GDM1 (cell line): ENCODE results near the gene SLC25A2.
"Not testable (repeated sequence)": the region's sequence is repeated elsewhere in the genome, so short reads cannot be mapped to it uniquely, and the experiment has no call there.

Experiments used
- DNase-seq: peaks from one replicate; lab custom pipeline; 2025; lab: John Stamatoyannopoulos, UW

The SLC25A2 gene

DNA sequence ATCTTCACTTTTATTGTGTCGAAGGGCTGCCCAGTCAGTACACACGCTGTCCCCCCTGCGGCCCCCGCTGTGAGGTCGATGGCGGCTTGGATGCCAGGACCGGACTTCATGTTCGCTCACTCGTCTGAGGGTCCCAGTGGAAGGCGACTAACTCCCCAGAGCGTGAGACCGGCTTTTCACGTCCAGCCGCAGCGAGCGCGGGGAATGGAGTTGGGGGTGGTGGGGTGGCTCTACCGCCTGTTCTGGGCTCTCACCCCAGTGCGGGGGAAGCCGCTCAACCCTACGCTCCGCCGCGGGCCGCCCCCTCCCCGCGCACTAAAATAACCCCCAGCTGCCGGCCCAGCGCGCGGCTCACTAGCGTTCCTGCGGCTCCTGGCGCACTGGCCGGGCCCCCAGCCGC is at the start of gene SLC25A2:
Gene SLC25A2, minus strand, starts transcription at position 294 of the 400 bp plus-strand sequence. Its CDS starts 184 bp downstream, at position 110.
- DNase-seq = no peak

- DNase-seq = no peak
These were observed 47.7 kb upstream of the SLC25A2 start for GRCh38 chr5:141351591-141351990.

GRCh38 chr5:141349917-141350619 is 46.2 kb upstream of the SLC25A2 start, which contains the start of gene PCDHGB1:
PCDHGB1 (plus strand) TSS chr5:141350099; CDS start chr5:141350261, 162 bp downstream.
- peak; percentile 1 for DNase-seq

DNA sequence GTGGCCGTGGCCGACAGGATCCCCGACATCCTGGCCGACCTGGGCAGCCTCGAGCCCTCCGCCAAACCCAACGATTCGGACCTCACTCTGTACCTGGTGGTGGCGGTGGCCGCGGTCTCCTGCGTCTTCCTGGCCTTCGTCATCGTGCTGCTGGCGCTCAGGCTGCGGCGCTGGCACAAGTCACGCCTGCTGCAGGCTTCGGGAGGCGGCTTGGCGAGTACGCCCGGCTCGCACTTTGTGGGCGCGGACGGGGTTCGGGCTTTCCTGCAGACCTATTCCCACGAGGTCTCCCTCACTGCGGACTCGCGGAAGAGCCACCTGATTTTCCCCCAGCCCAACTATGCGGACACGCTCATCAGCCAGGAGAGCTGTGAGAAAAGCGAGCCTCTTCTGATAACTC is 42.2 kb upstream of the SLC25A2 start:
- not testable (repeated sequence) for DNase-seq

GRCh38 chr5:141345327-141345726 is 41.5 kb upstream of the SLC25A2 start:
- DNase-seq = no peak

DNA sequence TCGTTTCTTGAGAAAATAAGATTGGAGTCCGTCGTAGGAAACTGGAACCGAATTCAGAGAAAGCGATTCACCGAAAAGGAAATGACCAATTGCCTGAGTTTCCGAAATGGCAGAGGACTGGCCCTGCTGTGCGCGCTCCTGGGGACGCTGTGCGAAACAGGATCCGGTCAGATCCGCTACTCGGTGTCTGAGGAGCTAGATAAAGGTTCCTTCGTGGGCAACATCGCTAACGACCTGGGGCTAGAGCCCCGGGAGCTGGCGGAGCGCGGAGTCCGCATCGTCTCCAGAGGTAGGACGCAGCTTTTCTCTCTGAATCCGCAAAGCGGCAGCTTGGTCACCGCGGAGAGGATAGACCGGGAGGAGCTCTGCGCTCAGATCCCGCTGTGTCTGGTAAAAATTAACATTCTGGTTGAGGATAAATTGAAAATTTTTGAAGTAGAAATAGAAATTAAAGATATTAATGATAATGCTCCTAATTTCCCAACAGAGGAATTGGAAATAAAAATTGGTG is 40.2 kb upstream of the SLC25A2 start:
- no peak for DNase-seq

- no peak for DNase-seq
These were observed 39.5 kb upstream of the SLC25A2 start, which contains the start of gene PCDHGA3 for GRCh38 chr5:141343242-141343952. PCDHGA3 (plus strand) TSS chr5:141343829; CDS start chr5:141344034, 205 bp downstream.

DNA sequence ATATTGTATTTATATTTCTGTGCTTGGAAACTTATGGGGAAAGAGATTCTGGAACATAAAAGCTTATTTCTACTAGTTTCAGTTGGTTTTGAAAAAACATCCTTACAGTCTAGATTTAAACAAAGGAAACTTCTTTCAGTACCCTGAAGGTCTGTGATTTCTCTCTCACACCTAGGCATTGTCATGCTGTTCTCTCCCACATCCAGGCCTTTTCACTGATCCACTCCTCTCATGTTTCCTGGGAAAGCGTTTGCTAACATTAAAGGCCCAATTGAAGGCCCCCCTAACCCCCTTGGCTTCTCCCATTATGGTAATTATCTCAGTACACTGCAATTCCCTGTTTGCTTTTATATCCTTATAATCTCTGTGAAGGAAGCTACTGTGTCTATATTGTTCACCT is 38.9 kb upstream of the SLC25A2 start:
- DNase-seq = no peak

GRCh38 chr5:141340781-141341354 is 37.0 kb upstream of the SLC25A2 start:
- not testable (repeated sequence) for DNase-seq

DNA sequence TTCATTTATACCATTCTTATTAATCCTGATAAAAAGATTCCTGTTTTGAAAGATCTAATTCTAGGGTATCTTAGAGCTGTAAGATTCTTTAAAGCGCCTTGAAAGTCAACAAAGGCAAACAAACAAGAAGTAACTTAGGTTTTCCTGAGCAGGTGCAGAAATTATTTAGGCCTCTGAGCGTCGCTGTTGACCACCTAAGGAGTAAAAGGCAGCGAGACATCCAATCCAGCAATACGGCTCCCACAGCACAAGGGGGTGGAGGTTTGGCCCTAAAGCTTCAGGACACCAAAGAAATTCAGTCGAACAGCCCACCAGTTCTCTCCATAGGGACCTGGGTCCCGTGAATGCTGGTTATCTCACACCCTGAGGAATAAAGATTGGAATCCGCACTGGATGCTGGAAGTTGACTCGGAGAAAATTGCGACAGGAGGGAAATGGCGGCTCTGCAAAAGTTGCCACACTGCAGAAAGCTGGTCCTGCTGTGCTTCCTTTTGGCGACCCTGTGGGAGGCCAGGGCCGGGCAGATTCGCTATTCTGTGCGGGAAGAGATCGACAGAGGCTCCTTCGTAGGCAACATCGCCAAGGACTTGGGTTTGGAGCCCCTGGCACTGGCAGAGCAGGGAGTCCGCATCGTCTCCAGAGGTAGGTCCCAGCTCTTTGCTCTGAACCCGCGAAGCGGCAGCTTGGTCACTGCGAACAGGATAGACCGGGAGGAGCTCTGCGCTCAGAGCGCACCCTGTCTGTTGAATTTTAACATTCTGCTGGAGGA is 34.9 kb upstream of the SLC25A2 start, which contains the start of gene PCDHGA2:
Gene PCDHGA2, plus strand, starts transcription at position 223 of the 769 bp plus-strand sequence.
- no peak for DNase-seq

DNA sequence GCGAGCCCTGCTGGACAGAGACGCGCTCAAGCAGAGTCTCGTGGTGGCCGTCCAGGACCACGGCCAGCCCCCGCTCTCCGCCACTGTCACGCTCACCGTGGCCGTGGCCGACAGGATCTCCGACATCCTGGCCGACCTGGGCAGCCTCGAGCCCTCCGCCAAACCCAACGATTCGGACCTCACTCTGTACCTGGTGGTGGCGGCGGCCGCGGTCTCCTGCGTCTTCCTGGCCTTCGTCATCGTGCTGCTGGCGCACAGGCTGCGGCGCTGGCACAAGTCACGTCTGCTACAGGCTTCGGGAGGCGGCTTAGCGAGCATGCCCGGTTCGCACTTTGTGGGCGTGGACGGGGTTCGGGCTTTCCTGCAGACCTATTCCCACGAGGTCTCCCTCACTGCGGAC is 28.7 kb upstream of the SLC25A2 start:
- DNase-seq = not testable (repeated sequence)

- DNase-seq = no peak
These were observed 26.6 kb upstream of the SLC25A2 start, which contains the start of gene PCDHGA1 for GRCh38 chr5:141330299-141331080. PCDHGA1 (plus strand) TSS chr5:141330514.

GRCh38 chr5:141328231-141328630 is 24.4 kb upstream of the SLC25A2 start:
- no peak for DNase-seq

GRCh38 chr5:141326088-141326854 is 22.4 kb upstream of the SLC25A2 start:
- DNase-seq = no peak

DNA sequence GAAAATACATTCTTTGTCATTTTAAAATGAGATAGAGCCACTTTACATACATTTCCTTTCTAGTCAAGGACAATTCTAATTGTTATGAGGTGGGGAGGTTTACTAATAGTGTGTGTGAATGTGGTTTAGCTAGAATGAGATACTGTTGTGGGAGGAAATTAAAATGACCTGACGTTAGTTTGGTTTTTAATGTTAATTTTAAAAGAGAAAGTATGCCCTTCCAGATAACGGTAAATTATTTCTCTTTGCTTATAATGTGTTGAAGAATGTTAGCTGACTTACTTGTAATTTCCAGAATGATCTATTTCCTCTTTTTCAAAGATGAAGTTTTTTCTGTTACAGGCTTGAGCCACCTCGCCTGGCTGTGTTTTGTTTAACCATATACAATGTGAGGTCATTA is 18.4 kb upstream of the SLC25A2 start:
- DNase-seq = no peak

- peak; percentile 87 for DNase-seq
These were observed 16.6 kb upstream of the SLC25A2 start, which contains the start of gene TAF7 for GRCh38 chr5:141320225-141321169. TAF7 (minus strand) TSS chr5:141320784; CDS start chr5:141320044, 740 bp downstream.

DNA sequence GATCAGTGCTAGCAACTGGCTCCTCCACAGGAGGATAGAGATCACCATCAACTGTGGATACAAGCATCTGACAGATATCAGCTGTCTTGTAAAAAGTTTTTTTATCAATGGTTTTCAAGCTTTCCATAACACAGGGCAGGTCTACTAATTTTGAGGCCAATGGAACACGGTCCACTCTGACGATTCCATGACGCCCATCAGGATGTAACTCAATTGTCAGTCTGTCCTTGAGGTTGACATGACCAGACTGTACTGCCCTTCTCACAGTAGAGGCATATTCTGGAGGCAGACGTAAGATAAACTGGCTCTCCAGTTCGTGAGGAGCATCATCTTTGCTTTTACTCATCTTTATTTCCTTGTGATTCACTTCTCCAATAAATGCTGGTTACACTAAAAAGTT is 15.8 kb upstream of the SLC25A2 start:
- no peak for DNase-seq

- DNase-seq = no peak
These were observed 15.4 kb upstream of the SLC25A2 start for GRCh38 chr5:141319202-141319601.

GRCh38 chr5:141316963-141317362 is 13.1 kb upstream of the SLC25A2 start:
- not testable (repeated sequence) for DNase-seq
